ENCODE data around the gene USP22.

- TF ChIP-seq CEBPB (IDR thresholded peaks at IDR 0.05; ENCODE audit: borderline replicate concordance, low read depth, low read length): no peak
- TF ChIP-seq ZNF33A (CRISPR knock-in tag; IDR thresholded peaks at IDR 0.05; ENCODE audit: borderline replicate concordance): no peak
- TF ChIP-seq HNRNPH1 (optimal IDR thresholded peaks at IDR 0.05; ENCODE audit: low read depth, low read length): no peak
- TF ChIP-seq SNAPC5 (CRISPR knock-in tag; IDR thresholded peaks at IDR 0.05; ENCODE audit: borderline replicate concordance): no peak
- no peak for TF ChIP-seq NR1H2 (CRISPR knock-in tag; IDR thresholded peaks at IDR 0.05; ENCODE audit: borderline replicate concordance, low read depth)
- TF ChIP-seq THYN1 (CRISPR knock-in tag; IDR thresholded peaks at IDR 0.05; ENCODE audit: borderline replicate concordance, low read depth): no peak
- no peak for TF ChIP-seq CTCF (CRISPR knock-in tag; IDR thresholded peaks at IDR 0.05)
- no peak for TF ChIP-seq ZNF124 (CRISPR knock-in tag; IDR thresholded peaks at IDR 0.05)
- TF ChIP-seq ZBTB26 (CRISPR knock-in tag; IDR thresholded peaks at IDR 0.05; ENCODE audit: borderline replicate concordance): no peak
- TF ChIP-seq ZNF432 (CRISPR knock-in tag; IDR thresholded peaks at IDR 0.05; ENCODE audit: borderline replicate concordance): no peak
- TF ChIP-seq ZNF260 (CRISPR knock-in tag; IDR thresholded peaks at IDR 0.05; ENCODE audit: borderline replicate concordance, low read depth): no peak
Observed at GRCh38 chr17:21049457-21049856, 6.6 kb upstream of the USP22 start.
